H9 (cell line): Measurements from ENCODE around the gene SCGB3A2. TPM values are rescaled to one million over a fixed set of nuclear protein-coding genes. Genes with fewer than 3 reads are reported as not detected.

ENCODE experiments used
- DNase-seq: peaks from one replicate; pipeline ENCODE4 v3.0.0-alpha.2; 2017
- H2AFZ ChIP-seq: one replicate; pipeline ENCODE4 v1.6.1; 2013; ENCODE audit warnings: mild to moderate bottlenecking, low read length, control low read depth, moderate library complexity
- H2AK5ac ChIP-seq: 2 replicates; pipeline ENCODE4 v1.6.1; 2013; ENCODE audit warnings: low read length, control low read depth, mixed read lengths; ENCODE audit not compliant: insufficient read length
- H2BK120ac ChIP-seq: one replicate; pipeline ENCODE4 v1.6.1; 2013; ENCODE audit warnings: low read depth, mild to moderate bottlenecking, low read length, control low read depth, inconsistent platforms; ENCODE audit not compliant: poor library complexity, severe bottlenecking
- H2BK12ac ChIP-seq: 2 replicates; pipeline ENCODE4 v1.6.1; 2013; ENCODE audit warnings: low read length, control low read depth, mixed read lengths, low read depth; ENCODE audit not compliant: insufficient read length
- H2BK15ac ChIP-seq: 2 replicates; pipeline ENCODE4 v1.6.1; 2013; ENCODE audit warnings: low read depth, low read length, control low read depth
- H2BK20ac ChIP-seq: one replicate; pipeline ENCODE4 v1.6.1; 2013; ENCODE audit warnings: low read depth, mild to moderate bottlenecking, low read length, control low read depth, inconsistent platforms; ENCODE audit not compliant: poor library complexity, severe bottlenecking
- H2BK5ac ChIP-seq: 2 replicates; pipeline ENCODE4 v1.6.1; 2013; ENCODE audit warnings: low read length, control low read depth, mixed read lengths; ENCODE audit not compliant: insufficient read length
- H3K14ac ChIP-seq: 2 replicates; pipeline ENCODE4 v1.6.1; 2013; ENCODE audit warnings: low read length, control low read depth; ENCODE audit not compliant: insufficient read depth
- H3K18ac ChIP-seq: 2 replicates; pipeline ENCODE4 v1.6.1; 2013; ENCODE audit warnings: low read depth, mild to moderate bottlenecking, mixed read lengths, low read length, control low read depth; ENCODE audit not compliant: insufficient read length
- H3K23ac ChIP-seq: 2 replicates; pipeline ENCODE4 v1.6.1; 2013; ENCODE audit warnings: low read length, control low read depth, mixed read lengths, low read depth; ENCODE audit not compliant: insufficient read length
- H3K23me2 ChIP-seq: 2 replicates; pipeline ENCODE4 v1.6.1; 2013; ENCODE audit warnings: low read depth, mild to moderate bottlenecking, mixed read lengths, low read length, control low read depth; ENCODE audit not compliant: insufficient read length, poor library complexity, severe bottlenecking
- H3K27ac ChIP-seq: 2 replicates; pipeline ENCODE4 v1.5.1; 2013; ENCODE audit warnings: low read length, control low read depth, mixed read lengths, low read depth; ENCODE audit not compliant: insufficient read length
- H3K27me3 ChIP-seq: 2 replicates; pipeline ENCODE4 v1.6.1; 2013; ENCODE audit warnings: low read length, control low read depth, inconsistent platforms; ENCODE audit not compliant: insufficient read depth
- H3K4ac ChIP-seq: 2 replicates; pipeline ENCODE4 v1.6.1; 2013; ENCODE audit warnings: low read depth, mild to moderate bottlenecking, control low read depth, inconsistent platforms, low read length, moderate library complexity
- H3K4me1 ChIP-seq: 2 replicates; pipeline ENCODE4 v1.6.1; 2013; ENCODE audit warnings: low read length, control low read depth, inconsistent platforms; ENCODE audit not compliant: insufficient read depth
- H3K4me2 ChIP-seq: 2 replicates; pipeline ENCODE4 v1.6.1; 2013; ENCODE audit warnings: low read length, control low read depth, mixed read lengths; ENCODE audit not compliant: insufficient read length, insufficient read depth
- H3K56ac ChIP-seq: 2 replicates; pipeline ENCODE4 v1.6.1; 2013; ENCODE audit warnings: low read depth, mild to moderate bottlenecking, mixed read lengths, low read length, control low read depth; ENCODE audit not compliant: insufficient read length
- H3K79me1 ChIP-seq: 2 replicates; pipeline ENCODE4 v1.6.1; 2013; ENCODE audit warnings: low read depth, mild to moderate bottlenecking, moderate library complexity, low read length, control low read depth, inconsistent platforms; ENCODE audit not compliant: insufficient read depth, poor library complexity, severe bottlenecking
- H3K79me2 ChIP-seq: 2 replicates; pipeline ENCODE4 v1.6.1; 2013; ENCODE audit warnings: low read length, control low read depth, inconsistent platforms; ENCODE audit not compliant: insufficient read depth
- H3K9ac ChIP-seq: 2 replicates; pipeline ENCODE4 v1.6.1; 2013; ENCODE audit warnings: low read length, control low read depth, mixed read lengths; ENCODE audit not compliant: insufficient read length; ENCODE audit errors: extremely low read depth
- H3K9me3 ChIP-seq: one replicate; pipeline ENCODE4 v1.6.1; 2013; ENCODE audit warnings: low read depth, low read length, inconsistent platforms; ENCODE audit not compliant: control insufficient read depth
- H3T11ph ChIP-seq: one replicate; pipeline ENCODE4 v1.6.1; 2013; ENCODE audit warnings: mild to moderate bottlenecking, low read length, control low read depth, inconsistent platforms
- H4K20me1 ChIP-seq: one replicate; pipeline ENCODE4 v1.6.1; 2013; ENCODE audit not compliant: control insufficient read depth, insufficient read length, insufficient read depth
- H4K5ac ChIP-seq: 2 replicates; pipeline ENCODE4 v1.6.1; 2013; ENCODE audit warnings: low read depth, mild to moderate bottlenecking, mixed read lengths, low read length, control low read depth; ENCODE audit not compliant: insufficient read length
- H4K8ac ChIP-seq: replicated peaks from 2 replicates; pipeline ENCODE4 v1.6.1; 2013; ENCODE audit warnings: low read length, control low read depth, mixed read lengths, low read depth; ENCODE audit not compliant: insufficient read length
- H4K91ac ChIP-seq: 2 replicates; pipeline ENCODE4 v1.6.1; 2013; ENCODE audit warnings: low read depth, mild to moderate bottlenecking, moderate library complexity, mixed read lengths, low read length, control low read depth; ENCODE audit not compliant: insufficient read length
- H3K27ac Mint-ChIP-seq, 3 experiments: 2 replicates in 2 of 3; 3 replicates in 1 of 3; pipeline ENCODE4 v1.8.0; 2020 to 2021; ENCODE audit warnings: mixed read lengths in 3 of 3, mild to moderate bottlenecking in 1 of 3, moderate library complexity in 1 of 3
- H3K27me3 Mint-ChIP-seq: 2 replicates; pipeline ENCODE4 v1.8.0; 2021; ENCODE audit warnings: low read depth, mild to moderate bottlenecking, moderate library complexity, mixed read lengths
- H3K36me3 Mint-ChIP-seq, 3 experiments: 2 replicates in 2 of 3; 3 replicates in 1 of 3; pipeline ENCODE4 v1.8.0; 2020 to 2021; ENCODE audit warnings: low read depth in 3 of 3, mixed read lengths in 3 of 3; ENCODE audit not compliant: insufficient read depth in 1 of 3
- H3K4me1 Mint-ChIP-seq, 2 experiments: 2 replicates each; pipeline ENCODE4 v1.8.0; 2020; ENCODE audit warnings: mixed read lengths in 2 of 2
- H3K4me3 Mint-ChIP-seq, 2 experiments: 2 replicates in 1 of 2; 3 replicates in 1 of 2; pipeline ENCODE4 v1.8.0; 2020 to 2021; ENCODE audit warnings: mild to moderate bottlenecking in 2 of 2, mixed read lengths in 2 of 2, moderate library complexity in 1 of 2
- H3K9me3 Mint-ChIP-seq, 2 experiments: 2 replicates in 1 of 2; 3 replicates in 1 of 2; pipeline ENCODE4 v1.8.0; 2020; ENCODE audit warnings: mild to moderate bottlenecking in 2 of 2, mixed read lengths in 2 of 2, moderate library complexity in 1 of 2
- CTCF ChIP-seq: fragments of 200-600 bp; sonication (generic); conservative IDR thresholded peaks from 3 replicates; pipeline ENCODE4 v1.8.0; 2021; ENCODE audit warnings: antibody characterized with exemption, mild to moderate bottlenecking
- WGBS: extraction: QIAGEN DNeasy Blood & Tissue Kit; methylation state at CpG from one replicate; pipeline ENCODE4 v1.1.7; 2013; ENCODE audit warnings: missing lambda C conversion rate, low lambda C conversion rate, mixed read lengths; ENCODE audit not compliant: insufficient read length; ENCODE audit errors: extremely low coverage; 5-methylcytosine and 5-hydroxymethylcytosine counted together
- total RNA-seq: library from RNA; stranded (reverse); gene quantifications from 2 replicates; pipeline ENCODE4 v1.2.1, GENCODE V29; 2021

SCGB3A2 gene
- total RNA-seq, 1 experiment from 2014 or later, result 66.0 TPM

DNA sequence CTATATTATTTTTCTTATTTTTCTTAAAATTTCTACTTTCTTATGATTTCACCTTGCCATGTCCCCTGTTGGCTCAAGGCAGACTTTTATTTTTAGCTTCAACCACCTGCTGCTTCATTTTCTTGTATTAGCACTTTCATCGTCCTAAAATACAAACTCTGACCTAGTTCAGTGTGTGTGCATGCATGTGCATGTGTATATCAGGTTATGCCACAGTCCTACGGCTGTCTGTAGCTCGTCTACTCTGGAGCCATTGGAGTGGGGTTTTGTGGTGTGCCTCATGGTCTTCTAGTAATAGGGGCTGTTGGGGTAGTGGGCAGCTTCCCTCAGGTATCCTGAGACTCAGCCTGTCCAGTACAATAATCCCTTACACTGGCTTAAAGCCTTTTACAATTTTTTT is 33.7 kb upstream of the SCGB3A2 start:
- no peak overlapping the region for H2BK120ac ChIP-seq
- no peak overlapping the region for H3T11ph ChIP-seq
- H2BK5ac ChIP-seq, result no peak overlapping the region
- no peak overlapping the region for H3K14ac ChIP-seq
- no peak overlapping the region for H4K5ac ChIP-seq
- DNase-seq, result no peak
- no peak for TF ChIP-seq CTCF
- no peaks in the 10 kb centered on the region for H3K27me3 ChIP-seq
- no peak overlapping the region for H2BK15ac ChIP-seq
- H3K18ac ChIP-seq, result no peak overlapping the region
- Mint-ChIP-seq H3K27ac (no peak overlapping the region), H3K36me3 (no peaks in the 10 kb centered on the region), H3K4me3 (no peak overlapping the region), H3K4me1 (peaks cover 2 to 7% of the 10 kb centered on the region in 2 experiments; a peak in 2 of 4 replicates), H3K27me3 (peaks cover 9% of the 10 kb centered on the region), H3K9me3 (no peaks in the 10 kb centered on the region)
- H3K4ac ChIP-seq, result no peak overlapping the region
- H3K23ac ChIP-seq, result no peak overlapping the region
- no peak overlapping the region for H2BK12ac ChIP-seq
- no peaks in the 10 kb centered on the region for H4K20me1 ChIP-seq
- H3K9me3 ChIP-seq, result no peaks in the 10 kb centered on the region
- no peak overlapping the region for H2BK20ac ChIP-seq
- H3K9ac ChIP-seq, result no peak overlapping the region
- H2AK5ac ChIP-seq, result no peak overlapping the region
- no peak overlapping the region for H2AFZ ChIP-seq
- no peak overlapping the region for H3K4me2 ChIP-seq
- WGBS, result no CpG with 5 or more reads among the region's 3 CpGs
- H3K23me2 ChIP-seq, result no peaks in the 10 kb centered on the region
- H3K56ac ChIP-seq, result no peak overlapping the region
- H3K79me1 ChIP-seq, result no peaks in the 10 kb centered on the region
- H4K8ac ChIP-seq, result no peak overlapping the region
- H3K79me2 ChIP-seq, result no peaks in the 10 kb centered on the region
- no peak overlapping the region for H4K91ac ChIP-seq
- H3K4me1 ChIP-seq, result no peaks in the 10 kb centered on the region
- no peak overlapping the region for H3K27ac ChIP-seq
